Effector CD8-positive, alpha-beta T cell (primary cell): ENCODE results near the gene LRRC63.

Experiments used
- DNase-seq: peaks from one replicate; lab custom pipeline; 2025; lab: John Stamatoyannopoulos, UW

Gene LRRC63

DNA sequence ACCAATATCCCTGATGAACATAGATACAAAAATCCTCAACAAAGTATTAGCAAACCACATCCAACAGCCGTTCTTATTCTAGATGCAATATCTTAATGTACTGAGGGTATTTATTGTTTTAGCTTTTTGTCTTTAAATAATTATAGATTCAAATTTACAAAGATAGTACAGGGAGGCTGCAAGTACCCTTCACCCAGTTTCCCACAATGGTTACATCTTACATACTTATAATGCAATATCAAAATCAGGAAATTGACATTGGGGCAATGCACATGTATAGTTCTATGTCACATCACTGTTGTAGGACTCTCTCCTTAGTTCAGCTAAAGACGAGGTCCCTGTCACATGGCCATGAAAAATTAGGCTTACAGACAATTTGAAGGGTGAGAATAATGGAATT is 99.5 kb downstream of the LRRC63 start:
- no peak for DNase-seq

DNA sequence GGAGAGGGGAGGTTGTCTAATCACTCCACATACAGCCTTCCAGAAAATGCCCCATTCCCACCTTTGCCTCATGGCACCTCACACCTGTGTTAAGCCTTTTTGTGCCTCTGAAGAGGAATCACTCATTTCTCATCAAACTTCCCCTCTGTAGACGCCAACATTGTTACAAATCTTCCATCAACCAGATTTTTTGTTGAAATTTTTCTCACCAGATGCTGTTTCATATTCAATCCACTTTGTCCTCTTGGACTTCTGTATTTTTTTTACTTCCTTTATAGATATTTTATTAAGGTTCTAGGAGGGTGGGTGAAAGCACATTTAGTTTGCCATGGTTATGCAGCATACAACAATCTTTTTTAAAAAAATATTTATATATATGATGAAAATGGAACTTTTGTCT is 101.3 kb downstream of the LRRC63 start:
- DNase-seq, result no peak

DNA sequence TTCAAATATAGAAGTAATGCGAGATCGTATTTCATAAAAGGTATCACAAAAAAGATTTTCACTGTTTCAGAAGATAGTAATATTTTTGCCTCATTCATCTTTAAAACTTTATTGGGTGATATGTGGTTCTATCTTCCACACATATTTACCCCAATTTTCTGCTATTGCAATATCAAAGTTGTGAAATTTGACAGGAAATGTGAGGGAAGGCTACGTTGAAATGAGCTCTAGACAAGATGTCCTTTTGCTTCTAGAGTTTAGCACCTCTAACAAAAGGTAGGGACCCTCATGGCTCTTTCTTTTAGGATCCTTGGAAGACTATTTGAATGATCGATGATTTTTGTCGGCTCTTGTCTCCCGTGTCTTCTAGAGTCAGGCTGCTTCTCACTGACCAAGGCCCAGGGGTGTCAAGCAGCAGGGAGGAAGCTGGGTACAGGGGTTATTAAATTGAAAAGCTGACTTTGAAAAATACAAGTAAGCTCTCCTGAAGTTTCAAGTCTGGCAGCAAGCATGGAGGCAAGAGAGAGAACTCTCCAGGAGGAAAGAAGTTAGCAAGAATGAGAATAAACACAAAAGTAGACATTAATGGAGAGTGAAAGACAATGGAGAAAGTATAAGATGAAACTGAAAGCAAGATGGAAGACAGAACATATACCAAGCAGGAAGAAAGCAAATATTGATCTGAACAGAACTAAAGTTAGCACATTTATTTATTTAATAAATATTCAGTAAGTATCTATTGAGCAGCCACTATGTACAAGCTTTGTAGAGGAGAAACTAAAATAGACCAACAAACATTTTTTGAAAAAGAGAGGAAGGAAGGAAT is 101.9 kb downstream of the LRRC63 start:
- DNase-seq, result no peak

DNA sequence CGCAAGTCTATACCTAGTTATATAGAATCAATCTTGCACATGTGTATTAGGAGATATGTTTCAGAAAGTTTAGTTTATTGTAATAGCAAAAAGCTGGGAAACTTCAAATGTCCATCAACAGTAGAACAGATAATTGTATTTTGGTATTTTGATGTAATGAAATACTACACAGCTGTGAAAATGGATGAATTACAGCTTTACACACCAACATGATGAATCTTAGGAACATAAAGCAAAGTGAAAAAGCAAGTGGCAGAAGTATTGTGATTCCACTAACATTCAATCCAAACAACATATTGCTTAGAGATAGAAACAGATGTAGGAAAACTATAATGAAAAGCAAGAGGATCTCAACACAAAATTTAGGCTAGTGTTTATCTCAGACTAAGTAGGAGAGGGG is 102.9 kb downstream of the LRRC63 start:
- no peak for DNase-seq

- DNase-seq, result no peak
Measured at GRCh38 chr13:46315036-46315435, 103.3 kb downstream of the LRRC63 start.

DNA sequence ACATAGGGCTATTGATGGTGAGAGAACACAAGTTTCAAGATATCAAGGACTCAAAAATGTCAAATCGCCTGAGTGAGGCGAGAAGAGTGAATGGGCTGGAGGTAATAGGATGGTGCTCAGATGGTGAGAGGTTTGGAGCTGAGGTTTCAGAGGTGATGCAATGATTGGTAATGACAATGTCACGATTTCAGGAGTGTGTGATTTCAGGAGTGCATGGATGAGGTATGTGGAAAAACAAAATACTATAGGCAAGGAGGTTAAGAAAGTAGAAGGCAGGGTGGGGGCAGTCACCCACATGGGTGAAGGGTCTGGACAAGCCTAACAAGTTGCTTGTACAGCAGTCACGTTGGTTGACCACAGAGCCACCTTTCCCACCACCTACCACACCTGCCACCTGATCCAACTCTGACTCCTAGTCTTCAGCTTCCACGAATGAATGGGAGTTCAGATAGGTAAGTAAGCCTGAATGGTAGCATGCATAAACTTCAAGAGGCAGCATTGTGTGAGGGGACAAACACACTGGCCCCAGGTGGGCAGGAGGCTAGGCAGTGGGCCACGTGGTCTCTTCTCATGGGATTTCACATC is 103.9 kb downstream of the LRRC63 start:
- DNase-seq, result no peak

GRCh38 chr13:46317120-46317519 is 105.4 kb downstream of the LRRC63 start:
- DNase-seq, result no peak

DNA sequence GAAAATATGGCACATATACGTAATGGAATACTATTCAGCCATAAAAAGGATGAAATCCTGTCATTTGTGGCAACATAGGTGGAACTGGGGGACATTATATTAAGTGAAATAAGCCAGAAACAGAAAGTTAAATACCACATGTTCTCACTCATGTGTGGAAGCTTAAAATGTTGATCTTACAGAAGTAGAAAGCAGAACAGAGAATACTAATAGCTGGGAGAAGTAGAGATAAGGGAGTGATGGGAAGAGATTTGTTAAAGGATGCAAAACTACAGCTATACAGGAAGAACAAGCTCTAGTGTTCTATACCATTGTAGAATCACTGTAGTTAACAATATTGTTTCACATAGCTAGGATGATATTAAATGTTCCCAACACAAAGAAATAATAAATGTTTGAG is 107.3 kb downstream of the LRRC63 start:
- DNase-seq, result no peak

- DNase-seq, result no peak
Measured at GRCh38 chr13:46320406-46320805, 108.7 kb downstream of the LRRC63 start.

GRCh38 chr13:46320821-46321220 is 109.1 kb downstream of the LRRC63 start:
- DNase-seq, result no peak

- peak; percentile 49 for DNase-seq
Measured at GRCh38 chr13:46321494-46322225, 109.9 kb downstream of the LRRC63 start.

- no peak for DNase-seq
Measured at GRCh38 chr13:46324976-46325375, 113.2 kb downstream of the LRRC63 start.
